WTC11 (cell line): ENCODE results near the gene SPNS3. TPM values are rescaled to one million over a fixed set of nuclear protein-coding genes. Genes with fewer than 3 reads are reported as not detected.

Experiments used
- ATAC-seq: fragments of 200-7000 bp; cut with Tn5 transposase; 2 replicates; pipeline ENCODE4 v1.10.0; 2021; ENCODE audit warnings: mild to moderate bottlenecking, moderate library complexity
- CTCF ChIA-PET: fragments of 300-600 bp; sonication (Branson Sonifier 250); formaldehyde crosslinking; loops from one replicate; lab custom pipeline; 2021; ENCODE audit warnings: antibody characterized with exemption; lab: Charles Lee
- POLR2A ChIA-PET: fragments of 350-600 bp; sonication (Branson Sonifier 250); formaldehyde crosslinking; loops from one replicate; lab custom pipeline; 2021; ENCODE audit warnings: antibody characterized with exemption; lab: Charles Lee
- DNase-seq: peaks from one replicate; pipeline ENCODE4 v3.0.0; 2021; ENCODE audit warnings: low spot score
- H3K27ac Mint-ChIP-seq: 2 replicates; pipeline ENCODE4 v1.8.0; 2021; ENCODE audit warnings: mixed read lengths
- H3K27me3 Mint-ChIP-seq: 2 replicates; pipeline ENCODE4 v1.8.0; 2021; ENCODE audit warnings: low read depth, mild to moderate bottlenecking, moderate library complexity, mixed read lengths
- H3K36me3 Mint-ChIP-seq: 2 replicates; pipeline ENCODE4 v1.8.0; 2021; ENCODE audit warnings: mixed read lengths
- H3K4me1 Mint-ChIP-seq: 2 replicates; pipeline ENCODE4 v1.8.0; 2022; ENCODE audit warnings: mixed read lengths
- H3K4me3 Mint-ChIP-seq: 2 replicates; pipeline ENCODE4 v1.8.0; 2021; ENCODE audit warnings: mild to moderate bottlenecking, moderate library complexity, mixed read lengths
- H3K9me3 Mint-ChIP-seq: 2 replicates; pipeline ENCODE4 v1.8.0; 2021; ENCODE audit warnings: mixed read lengths
- JAZF1 ChIP-seq: fragments of 250-450 bp; sonication (Bioruptor Pico); IDR thresholded peaks from 2 replicates; pipeline ENCODE4 v1.9.0; 2021; ENCODE audit warnings: moderate library complexity, mild to moderate bottlenecking, inconsistent platforms
- MXD4 ChIP-seq: fragments of 250-450 bp; sonication (Bioruptor Pico); IDR thresholded peaks from 2 replicates; pipeline ENCODE4 v1.8.0; 2021; ENCODE audit warnings: mild to moderate bottlenecking, moderate library complexity, borderline replicate concordance
- NFE2L1 ChIP-seq: sonication (generic); formaldehyde crosslinking; IDR thresholded peaks from 2 replicates; pipeline ENCODE4 v1.8.1; 2023; ENCODE audit warnings: missing genetic modification reagents
- NR1H2 ChIP-seq: sonication (generic); formaldehyde crosslinking; IDR thresholded peaks from 2 replicates; pipeline ENCODE4 v1.9.0; 2021; ENCODE audit warnings: mild to moderate bottlenecking, moderate library complexity, missing genetic modification reagents
- NR2C2 ChIP-seq: sonication (generic); formaldehyde crosslinking; IDR thresholded peaks from 2 replicates; pipeline ENCODE4 v1.8.0; 2022; ENCODE audit warnings: mild to moderate bottlenecking, missing genetic modification reagents
- OVOL2 ChIP-seq: fragments of 250-450 bp; sonication (Bioruptor Pico); IDR thresholded peaks from 2 replicates; pipeline ENCODE4 v1.9.0; 2021; ENCODE audit warnings: mild to moderate bottlenecking, borderline replicate concordance
- PRRX2 ChIP-seq: fragments of 250-450 bp; sonication (Bioruptor Pico); IDR thresholded peaks from 2 replicates; pipeline ENCODE4 v1.8.0; 2021; ENCODE audit warnings: mild to moderate bottlenecking
- RELA ChIP-seq: sonication (generic); formaldehyde crosslinking; IDR thresholded peaks from 2 replicates; pipeline ENCODE4 v1.8.1; 2022; ENCODE audit warnings: missing genetic modification reagents, mild to moderate bottlenecking, borderline replicate concordance
- RORB ChIP-seq: fragments of 250-450 bp; sonication (Bioruptor Pico); IDR thresholded peaks from 2 replicates; pipeline ENCODE4 v1.9.0; 2021; ENCODE audit warnings: mild to moderate bottlenecking
- SMAD4 ChIP-seq: sonication (generic); formaldehyde crosslinking; IDR thresholded peaks from 2 replicates; pipeline ENCODE4 v1.8.0; 2022; ENCODE audit warnings: mild to moderate bottlenecking, missing genetic modification reagents
- TCF7 ChIP-seq: sonication (generic); formaldehyde crosslinking; IDR thresholded peaks from 2 replicates; pipeline ENCODE4 v1.8.0; 2022; ENCODE audit warnings: mild to moderate bottlenecking, low read depth, missing genetic modification reagents, moderate library complexity
- ZBTB43 ChIP-seq: sonication (generic); formaldehyde crosslinking; IDR thresholded peaks from 2 replicates; pipeline ENCODE4 v1.8.1; 2023; ENCODE audit warnings: mild to moderate bottlenecking, missing genetic modification reagents
- ZNF232 ChIP-seq: sonication (generic); formaldehyde crosslinking; IDR thresholded peaks from 2 replicates; pipeline ENCODE4 v1.8.0; 2022; ENCODE audit warnings: mild to moderate bottlenecking, missing genetic modification reagents
- ZNF423 ChIP-seq: fragments of 250-450 bp; sonication (Bioruptor Pico); IDR thresholded peaks from 2 replicates; pipeline ENCODE4 v2.1.2; 2022; ENCODE audit warnings: mild to moderate bottlenecking, moderate library complexity
- ZNF532 ChIP-seq: fragments of 250-450 bp; sonication (Bioruptor Pico); IDR thresholded peaks from 2 replicates; pipeline ENCODE4 v1.9.0; 2021; ENCODE audit warnings: mild to moderate bottlenecking, borderline replicate concordance
- total RNA-seq: library from RNA; stranded (reverse); gene quantifications from 3 replicates; pipeline ENCODE4 v1.2.3, GENCODE V29; 2021
- TF ChIP-seq, protein P1 (sequence below): sonication (generic); formaldehyde crosslinking; conservative IDR thresholded peaks from 2 replicates; pipeline ENCODE4 v1.8.1; 2023; ENCODE audit warnings: mild to moderate bottlenecking, low read depth, missing genetic modification reagents, moderate library complexity
- TF ChIP-seq, protein P2 (sequence below): sonication (generic); formaldehyde crosslinking; IDR thresholded peaks from 2 replicates; pipeline ENCODE4 v1.8.1; 2023; ENCODE audit warnings: mild to moderate bottlenecking, missing genetic modification reagents, moderate library complexity
- TF ChIP-seq, protein P3 (sequence below): sonication (generic); formaldehyde crosslinking; IDR thresholded peaks from 2 replicates; pipeline ENCODE4 v1.8.1; 2023; ENCODE audit warnings: mild to moderate bottlenecking, missing genetic modification reagents, borderline replicate concordance

SPNS3 gene
- total RNA-seq, 1 experiment from 2014 or later: not detected

GRCh38 chr17:4406386-4406785, 27.4 kb upstream of the SPNS3 start:
- Mint-ChIP-seq H3K27me3 (no peaks in the 10 kb centered on the region), H3K4me3 (no peak overlapping the region), H3K27ac (no peak overlapping the region), H3K36me3 (no peaks in the 10 kb centered on the region), H3K9me3 (no peaks in the 10 kb centered on the region), H3K4me1 (peaks cover 11% of the 10 kb centered on the region)
- no peak for ATAC-seq
- ChIA-PET POLR2A (no interaction called here), CTCF (interaction anchor here (0.6 to 2.4 kb wide), 4 partner anchors 173 to 218 kb away, joined by 3 to 7 read pairs (median 4); no protein-coding TSS in a partner anchor)
- no peak for DNase-seq
- no peak for TF ChIP-seq PRRX2 (CRISPR knock-in tag)
- TF ChIP-seq, protein P1, sequence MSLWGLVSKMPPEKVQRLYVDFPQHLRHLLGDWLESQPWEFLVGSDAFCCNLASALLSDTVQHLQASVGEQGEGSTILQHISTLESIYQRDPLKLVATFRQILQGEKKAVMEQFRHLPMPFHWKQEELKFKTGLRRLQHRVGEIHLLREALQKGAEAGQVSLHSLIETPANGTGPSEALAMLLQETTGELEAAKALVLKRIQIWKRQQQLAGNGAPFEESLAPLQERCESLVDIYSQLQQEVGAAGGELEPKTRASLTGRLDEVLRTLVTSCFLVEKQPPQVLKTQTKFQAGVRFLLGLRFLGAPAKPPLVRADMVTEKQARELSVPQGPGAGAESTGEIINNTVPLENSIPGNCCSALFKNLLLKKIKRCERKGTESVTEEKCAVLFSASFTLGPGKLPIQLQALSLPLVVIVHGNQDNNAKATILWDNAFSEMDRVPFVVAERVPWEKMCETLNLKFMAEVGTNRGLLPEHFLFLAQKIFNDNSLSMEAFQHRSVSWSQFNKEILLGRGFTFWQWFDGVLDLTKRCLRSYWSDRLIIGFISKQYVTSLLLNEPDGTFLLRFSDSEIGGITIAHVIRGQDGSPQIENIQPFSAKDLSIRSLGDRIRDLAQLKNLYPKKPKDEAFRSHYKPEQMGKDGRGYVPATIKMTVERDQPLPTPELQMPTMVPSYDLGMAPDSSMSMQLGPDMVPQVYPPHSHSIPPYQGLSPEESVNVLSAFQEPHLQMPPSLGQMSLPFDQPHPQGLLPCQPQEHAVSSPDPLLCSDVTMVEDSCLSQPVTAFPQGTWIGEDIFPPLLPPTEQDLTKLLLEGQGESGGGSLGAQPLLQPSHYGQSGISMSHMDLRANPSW (CRISPR knock-in tag): no peak
- TF ChIP-seq ZNF532 (CRISPR knock-in tag): no peak
- no peak for TF ChIP-seq JAZF1 (CRISPR knock-in tag)
- no peak for TF ChIP-seq NR1H2
- TF ChIP-seq RELA: no peak
- TF ChIP-seq ZBTB43 (CRISPR knock-in tag): no peak
- no peak for TF ChIP-seq TCF7 (CRISPR knock-in tag)
- no peak for TF ChIP-seq RORB (CRISPR knock-in tag)
- TF ChIP-seq OVOL2 (CRISPR knock-in tag): no peak
- no peak for TF ChIP-seq SMAD4 (CRISPR knock-in tag)
- TF ChIP-seq, protein P2, sequence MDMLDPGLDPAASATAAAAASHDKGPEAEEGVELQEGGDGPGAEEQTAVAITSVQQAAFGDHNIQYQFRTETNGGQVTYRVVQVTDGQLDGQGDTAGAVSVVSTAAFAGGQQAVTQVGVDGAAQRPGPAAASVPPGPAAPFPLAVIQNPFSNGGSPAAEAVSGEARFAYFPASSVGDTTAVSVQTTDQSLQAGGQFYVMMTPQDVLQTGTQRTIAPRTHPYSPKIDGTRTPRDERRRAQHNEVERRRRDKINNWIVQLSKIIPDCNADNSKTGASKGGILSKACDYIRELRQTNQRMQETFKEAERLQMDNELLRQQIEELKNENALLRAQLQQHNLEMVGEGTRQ: no peak
- no peak for TF ChIP-seq ZNF423 (CRISPR knock-in tag)
- TF ChIP-seq NR2C2 (CRISPR knock-in tag): no peak
- no peak for TF ChIP-seq NFE2L1
- TF ChIP-seq, protein P3, sequence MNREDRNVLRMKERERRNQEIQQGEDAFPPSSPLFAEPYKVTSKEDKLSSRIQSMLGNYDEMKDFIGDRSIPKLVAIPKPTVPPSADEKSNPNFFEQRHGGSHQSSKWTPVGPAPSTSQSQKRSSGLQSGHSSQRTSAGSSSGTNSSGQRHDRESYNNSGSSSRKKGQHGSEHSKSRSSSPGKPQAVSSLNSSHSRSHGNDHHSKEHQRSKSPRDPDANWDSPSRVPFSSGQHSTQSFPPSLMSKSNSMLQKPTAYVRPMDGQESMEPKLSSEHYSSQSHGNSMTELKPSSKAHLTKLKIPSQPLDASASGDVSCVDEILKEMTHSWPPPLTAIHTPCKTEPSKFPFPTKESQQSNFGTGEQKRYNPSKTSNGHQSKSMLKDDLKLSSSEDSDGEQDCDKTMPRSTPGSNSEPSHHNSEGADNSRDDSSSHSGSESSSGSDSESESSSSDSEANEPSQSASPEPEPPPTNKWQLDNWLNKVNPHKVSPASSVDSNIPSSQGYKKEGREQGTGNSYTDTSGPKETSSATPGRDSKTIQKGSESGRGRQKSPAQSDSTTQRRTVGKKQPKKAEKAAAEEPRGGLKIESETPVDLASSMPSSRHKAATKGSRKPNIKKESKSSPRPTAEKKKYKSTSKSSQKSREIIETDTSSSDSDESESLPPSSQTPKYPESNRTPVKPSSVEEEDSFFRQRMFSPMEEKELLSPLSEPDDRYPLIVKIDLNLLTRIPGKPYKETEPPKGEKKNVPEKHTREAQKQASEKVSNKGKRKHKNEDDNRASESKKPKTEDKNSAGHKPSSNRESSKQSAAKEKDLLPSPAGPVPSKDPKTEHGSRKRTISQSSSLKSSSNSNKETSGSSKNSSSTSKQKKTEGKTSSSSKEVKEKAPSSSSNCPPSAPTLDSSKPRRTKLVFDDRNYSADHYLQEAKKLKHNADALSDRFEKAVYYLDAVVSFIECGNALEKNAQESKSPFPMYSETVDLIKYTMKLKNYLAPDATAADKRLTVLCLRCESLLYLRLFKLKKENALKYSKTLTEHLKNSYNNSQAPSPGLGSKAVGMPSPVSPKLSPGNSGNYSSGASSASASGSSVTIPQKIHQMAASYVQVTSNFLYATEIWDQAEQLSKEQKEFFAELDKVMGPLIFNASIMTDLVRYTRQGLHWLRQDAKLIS (CRISPR knock-in tag): no peak
- no peak for TF ChIP-seq ZNF232 (CRISPR knock-in tag)
- TF ChIP-seq MXD4: no peak
